BLaER1 (cell line): ENCODE measurements around the gene SDK2.
"Not testable (repeated sequence)": the region's sequence is repeated elsewhere in the genome, so short reads cannot be mapped to it uniquely, and the experiment has no call there.

ENCODE experiments used
- H3K27ac ChIP-seq: shearing (Covaris generic); formaldehyde crosslinking; 2 replicates; pipeline ENCODE4 v1.8.1; 2022
- H3K27me3 ChIP-seq: shearing (Covaris generic); formaldehyde crosslinking; 2 replicates; pipeline ENCODE4 v1.8.1; 2022
- H3K36me3 ChIP-seq: shearing (Covaris generic); formaldehyde crosslinking; 2 replicates; pipeline ENCODE4 v1.8.1; 2022
- H3K4me1 ChIP-seq: shearing (Covaris generic); formaldehyde crosslinking; 2 replicates; pipeline ENCODE4 v1.8.1; 2022
- H3K4me2 ChIP-seq: shearing (Covaris generic); formaldehyde crosslinking; 2 replicates; pipeline ENCODE4 v1.8.1; 2022
- H3K4me3 ChIP-seq: shearing (Covaris generic); formaldehyde crosslinking; 2 replicates; pipeline ENCODE4 v1.8.1; 2022
- H3K9ac ChIP-seq: shearing (Covaris generic); formaldehyde crosslinking; 2 replicates; pipeline ENCODE4 v1.8.1; 2022
- H3K9me3 ChIP-seq: shearing (Covaris generic); formaldehyde crosslinking; 2 replicates; pipeline ENCODE4 v1.8.1; 2022
- H4K20me1 ChIP-seq: shearing (Covaris generic); formaldehyde crosslinking; 2 replicates; pipeline ENCODE4 v1.8.1; 2022
- Cebpa-rat ChIP-seq: shearing (Covaris generic); IDR thresholded peaks from 2 replicates; pipeline ENCODE4 v1.8.1; 2022

The SDK2 gene

GRCh38 chr17:73465953-73466230 is 178.4 kb downstream of the SDK2 start:
- Histone ChIP-seq H3K9ac (no peak overlapping the region), H3K36me3 (no peaks in the 10 kb centered on the region; the same call in 1 of the 2 replicates), H4K20me1 (peaks cover 14% of the 10 kb centered on the region; the same call in 1 of the 2 replicates), H3K4me3 (no peak overlapping the region), H3K4me2 (no peak overlapping the region), H3K4me1 (peaks cover 37% of the 10 kb centered on the region), H3K27ac (no peak overlapping the region), H3K9me3 (no peaks in the 10 kb centered on the region), H3K27me3 (no peaks in the 10 kb centered on the region)
- no peak for TF ChIP-seq Cebpa-rat

- Histone ChIP-seq H3K27ac (no peak overlapping the region), H4K20me1 (peaks cover 14% of the 10 kb centered on the region; the same call in 1 of the 2 replicates), H3K4me3 (no peak overlapping the region), H3K36me3 (no peaks in the 10 kb centered on the region; the same call in 1 of the 2 replicates), H3K9me3 (no peaks in the 10 kb centered on the region), H3K9ac (no peak overlapping the region), H3K27me3 (no peaks in the 10 kb centered on the region), H3K4me1 (peaks cover 37% of the 10 kb centered on the region), H3K4me2 (no peak overlapping the region)
- no peak for TF ChIP-seq Cebpa-rat
Measured at GRCh38 chr17:73465130-73465952, 178.9 kb downstream of the SDK2 start.

- TF ChIP-seq Cebpa-rat: no peak
- Histone ChIP-seq H3K4me1 (peaks cover 37% of the 10 kb centered on the region), H3K27ac (no peak overlapping the region), H3K9ac (no peak overlapping the region), H3K27me3 (no peaks in the 10 kb centered on the region), H3K4me2 (0 out of 2 replicates have a peak overlapping the region, but pooled peaks have one; percentile 61), H3K4me3 (no peak overlapping the region), H3K36me3 (peaks cover 5% of the 10 kb centered on the region; the same call in 1 of the 2 replicates), H3K9me3 (peaks cover 5% of the 10 kb centered on the region; the same call in 1 of the 2 replicates), H4K20me1 (peaks cover 14% of the 10 kb centered on the region; the same call in 1 of the 2 replicates)
Measured at GRCh38 chr17:73464447-73464846, 179.8 kb downstream of the SDK2 start.

GRCh38 chr17:73463821-73464220 is 180.4 kb downstream of the SDK2 start:
- H3K9me3 ChIP-seq: peaks cover 5% of the 10 kb centered on the region; the same call in 1 of the 2 replicates
- H3K27me3 ChIP-seq: no peaks in the 10 kb centered on the region
- no peak overlapping the region for H3K4me3 ChIP-seq
- TF ChIP-seq Cebpa-rat: no peak
- H3K36me3 ChIP-seq: peaks cover 8% of the 10 kb centered on the region; the same call in 1 of the 2 replicates
- H3K27ac ChIP-seq: no peak overlapping the region
- H3K9ac ChIP-seq: no peak overlapping the region
- H3K4me2 ChIP-seq: peak overlapping the region; percentile 61
- peaks cover 14% of the 10 kb centered on the region; the same call in 1 of the 2 replicates for H4K20me1 ChIP-seq
- H3K4me1 ChIP-seq: peaks cover 37% of the 10 kb centered on the region

GRCh38 chr17:73462823-73463222 is 181.4 kb downstream of the SDK2 start:
- Histone ChIP-seq H3K4me1 (peaks cover 32% of the 10 kb centered on the region), H3K27me3 (no peaks in the 10 kb centered on the region), H3K36me3 (peaks cover 8% of the 10 kb centered on the region; the same call in 1 of the 2 replicates), H3K9me3 (peaks cover 5% of the 10 kb centered on the region; the same call in 1 of the 2 replicates), H3K27ac (no peak overlapping the region), H4K20me1 (peaks cover 9% of the 10 kb centered on the region; the same call in 1 of the 2 replicates), H3K4me3 (no peak overlapping the region), H3K4me2 (peak overlapping the region; percentile 61), H3K9ac (no peak overlapping the region)
- no peak for TF ChIP-seq Cebpa-rat

GRCh38 chr17:73459980-73460379 is 184.3 kb downstream of the SDK2 start:
- Histone ChIP-seq H3K27me3 (no peaks in the 10 kb centered on the region), H3K27ac (no peak overlapping the region), H3K36me3 (peaks cover 14% of the 10 kb centered on the region; the same call in 1 of the 2 replicates), H3K4me2 (no peak overlapping the region), H4K20me1 (no peaks in the 10 kb centered on the region), H3K4me1 (peaks cover 23% of the 10 kb centered on the region), H3K9ac (no peak overlapping the region), H3K4me3 (no peak overlapping the region), H3K9me3 (peaks cover 5% of the 10 kb centered on the region; the same call in 1 of the 2 replicates)
- TF ChIP-seq Cebpa-rat: no peak

- Histone ChIP-seq H3K27ac (no peak overlapping the region), H3K9me3 (peaks cover 5% of the 10 kb centered on the region; the same call in 1 of the 2 replicates), H3K36me3 (peaks cover 28% of the 10 kb centered on the region; the same call in 1 of the 2 replicates), H3K4me3 (no peak overlapping the region), H4K20me1 (no peaks in the 10 kb centered on the region), H3K27me3 (no peaks in the 10 kb centered on the region), H3K9ac (no peak overlapping the region), H3K4me1 (no peaks in the 10 kb centered on the region), H3K4me2 (no peak overlapping the region)
- TF ChIP-seq Cebpa-rat: no peak
Measured at GRCh38 chr17:73455767-73456166, 188.5 kb downstream of the SDK2 start.

GRCh38 chr17:73455050-73455687 is 189.1 kb downstream of the SDK2 start:
- no peak for TF ChIP-seq Cebpa-rat
- Histone ChIP-seq H3K4me3 (no peak overlapping the region), H3K4me2 (no peak overlapping the region)

GRCh38 chr17:73453494-73453893 is 190.8 kb downstream of the SDK2 start:
- not testable (repeated sequence) for H4K20me1 ChIP-seq, H3K4me2 ChIP-seq, H3K27me3 ChIP-seq, H3K4me1 ChIP-seq, H3K27ac ChIP-seq, H3K9ac ChIP-seq, H3K9me3 ChIP-seq, H3K4me3 ChIP-seq
- peaks cover 21% of the 10 kb centered on the region; the same call in 1 of the 2 replicates for H3K36me3 ChIP-seq

More at GRCh38 chr17:73455050-73455687, 189.1 kb downstream of the SDK2 start:
- H3K9me3 ChIP-seq: peaks cover 3% of the 10 kb centered on the region; the same call in 1 of the 2 replicates
- no peaks in the 10 kb centered on the region for H3K4me1 ChIP-seq
- no peak overlapping the region for H3K27ac ChIP-seq
- H3K36me3 ChIP-seq: peaks cover 27% of the 10 kb centered on the region; the same call in 1 of the 2 replicates
- no peak overlapping the region for H3K9ac ChIP-seq
- H3K27me3 ChIP-seq: no peaks in the 10 kb centered on the region
- H4K20me1 ChIP-seq: no peaks in the 10 kb centered on the region

GRCh38 chr17:73453090-73453489 is 191.2 kb downstream of the SDK2 start:
- H3K27me3 ChIP-seq: no peaks in the 10 kb centered on the region
- no peaks in the 10 kb centered on the region for H3K4me1 ChIP-seq
- no peak overlapping the region for H3K9ac ChIP-seq
- no peaks in the 10 kb centered on the region; the same call in 1 of the 2 replicates for H3K9me3 ChIP-seq
- TF ChIP-seq Cebpa-rat: no peak
- peaks cover 21% of the 10 kb centered on the region; the same call in 1 of the 2 replicates for H3K36me3 ChIP-seq
- H3K4me3 ChIP-seq: no peak overlapping the region
- no peak overlapping the region for H3K27ac ChIP-seq
- no peaks in the 10 kb centered on the region for H4K20me1 ChIP-seq
- no peak overlapping the region for H3K4me2 ChIP-seq
